NCI-H1930 (cell line): ENCODE results near the gene PMPCA.

ENCODE experiments used
- DNase-seq, 2 experiments: peaks; one replicate each; lab custom pipeline; 2025; lab: John Stamatoyannopoulos, UW

Gene PMPCA

GRCh38 chr9:136373300-136374182 lies 36.9 kb upstream of the PMPCA start, which contains the start of gene CARD9:
Gene CARD9, minus strand, starts transcription at chr9:136373669. Its CDS starts 1,591 bp downstream, at chr9:136372078.
- DNase-seq = no peak

- DNase-seq = no peak
Observed at GRCh38 chr9:136374183-136374575, 36.3 kb upstream of the PMPCA start.

DNA sequence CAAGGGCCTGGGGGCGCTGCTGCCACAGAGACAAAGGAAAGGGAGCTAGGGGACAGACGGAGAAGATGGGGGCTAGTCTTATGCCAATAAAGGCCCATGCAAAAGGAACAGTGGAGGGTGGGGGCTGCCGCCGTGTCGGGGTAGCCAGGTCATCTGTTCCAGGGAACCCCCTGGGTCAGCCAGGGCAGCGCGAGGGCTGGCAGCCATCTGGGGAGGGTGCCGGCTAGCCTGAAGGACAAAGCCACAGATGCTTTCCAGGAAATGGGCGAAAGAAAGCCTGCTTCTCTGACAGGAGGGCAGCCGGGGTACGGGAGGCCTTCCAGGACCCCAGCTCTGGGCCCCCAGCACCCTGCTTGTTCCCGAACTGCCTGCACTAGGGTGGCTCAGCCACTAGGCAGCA lies 35.4 kb upstream of the PMPCA start:
- DNase-seq = no peak

- DNase-seq = no peak
Observed at GRCh38 chr9:136376457-136376856, 34.0 kb upstream of the PMPCA start.

GRCh38 chr9:136377341-136378169 lies 32.9 kb upstream of the PMPCA start:
- DNase-seq = no peak

- no peak for DNase-seq
Observed at GRCh38 chr9:136378170-136379002, 32.1 kb upstream of the PMPCA start.

DNA sequence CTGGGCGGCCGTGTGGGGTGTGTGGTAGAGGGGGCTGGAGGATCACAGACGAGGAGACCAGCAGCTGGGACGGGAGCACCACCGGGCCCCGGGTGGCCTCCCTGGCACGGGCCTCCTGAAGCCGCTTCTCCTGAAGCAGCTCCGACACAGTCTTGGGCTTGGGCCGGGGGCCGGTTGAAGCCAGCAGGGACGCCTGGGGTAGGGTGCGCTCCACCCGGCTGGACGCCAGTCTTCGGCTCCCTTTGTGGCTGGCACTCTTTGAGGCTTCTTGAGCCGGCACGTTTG lies 31.5 kb upstream of the PMPCA start:
- DNase-seq = no peak

- no peak for DNase-seq
Observed at GRCh38 chr9:136379401-136379800, 31.1 kb upstream of the PMPCA start.

GRCh38 chr9:136379891-136380290 lies 30.6 kb upstream of the PMPCA start:
- DNase-seq = no peak

DNA sequence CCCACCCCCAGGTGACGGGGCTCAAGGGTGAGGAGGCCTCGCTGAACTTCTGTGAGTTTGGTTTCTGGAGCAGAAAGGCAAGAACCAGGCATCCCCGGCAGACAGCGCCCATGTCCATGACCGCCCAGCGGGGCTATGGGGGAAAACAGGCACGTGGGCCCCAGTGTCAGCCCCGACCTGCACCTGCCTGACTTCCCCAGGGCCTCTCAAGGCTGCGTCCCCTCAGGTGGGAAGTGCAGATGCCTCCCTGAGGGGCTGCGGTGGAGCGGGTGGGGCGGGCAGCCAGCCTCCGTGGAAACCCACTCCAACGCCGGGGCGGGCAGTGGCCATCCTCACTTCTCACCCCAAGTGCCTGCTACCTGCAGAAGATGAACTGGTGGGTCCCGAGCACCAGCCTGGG lies 30.1 kb upstream of the PMPCA start:
- no peak for DNase-seq

DNA sequence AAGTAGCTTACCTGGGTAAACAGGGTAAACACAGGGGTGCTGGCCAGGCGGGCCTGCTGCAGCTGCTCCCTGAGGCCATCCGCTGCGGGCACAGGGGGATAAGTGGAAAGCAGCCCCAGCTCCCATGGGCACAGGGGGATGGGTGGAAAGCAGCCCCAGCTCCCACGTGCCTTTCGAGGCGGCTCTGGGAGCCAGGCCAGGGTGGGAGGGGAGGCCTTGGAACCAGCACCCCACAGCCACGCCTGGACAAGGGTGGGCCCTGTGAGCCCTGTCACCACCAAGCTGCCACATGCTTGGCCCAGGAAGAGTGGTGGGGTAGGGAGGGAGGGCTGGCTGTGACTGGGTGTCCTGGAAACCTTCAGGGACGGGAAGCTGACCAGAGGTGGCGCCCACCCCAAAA lies 29.1 kb upstream of the PMPCA start:
- no peak for DNase-seq

DNA sequence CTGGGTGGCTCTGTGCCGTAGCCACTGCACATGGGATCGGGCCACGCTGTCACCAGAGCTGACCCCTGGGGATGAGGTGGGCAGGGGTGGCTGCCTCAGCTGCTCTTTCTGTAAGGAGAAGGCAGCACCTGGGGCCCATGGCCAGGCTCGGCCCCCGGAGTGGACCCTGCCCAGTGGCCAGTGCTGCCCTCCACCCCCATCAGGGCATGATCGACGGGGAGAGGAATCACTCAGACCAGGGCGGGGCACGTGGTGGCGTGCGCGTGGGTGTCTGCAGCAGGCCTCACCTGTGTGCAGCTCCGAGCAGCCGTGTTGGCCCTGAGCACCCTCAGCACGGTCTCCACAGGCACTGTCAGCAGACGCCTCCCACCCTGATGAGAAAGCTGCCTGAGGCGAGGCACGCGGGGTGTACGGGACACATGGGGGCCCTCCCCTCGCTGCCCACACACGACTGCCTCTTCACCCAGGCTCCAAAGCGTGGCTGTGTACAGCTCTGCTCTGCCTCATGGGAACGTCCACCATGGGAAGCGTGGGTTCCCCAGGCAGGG lies 28.4 kb upstream of the PMPCA start:
- DNase-seq = no peak

GRCh38 chr9:136383436-136383835 lies 27.0 kb upstream of the PMPCA start:
- DNase-seq = no peak

- no peak for DNase-seq
Observed at GRCh38 chr9:136385015-136385414, 25.4 kb upstream of the PMPCA start.

DNA sequence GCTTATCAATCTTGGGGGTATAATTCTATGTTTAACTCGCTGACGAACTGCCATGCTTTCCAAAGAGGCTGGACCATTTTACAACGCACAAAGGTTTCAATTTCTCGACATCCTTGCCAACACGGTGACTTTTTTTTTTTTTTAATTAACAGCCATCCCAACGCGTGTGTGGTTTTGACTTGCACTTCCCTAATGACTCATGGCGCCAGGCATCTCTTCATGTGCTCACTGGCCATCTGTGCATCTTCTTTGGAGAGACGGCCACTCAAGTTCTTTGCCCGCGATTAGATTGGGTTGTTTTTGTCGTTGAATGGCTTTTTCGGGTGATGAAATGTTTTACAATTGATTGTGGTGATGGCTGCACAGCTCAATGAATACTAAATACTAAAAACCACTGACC lies 24.4 kb upstream of the PMPCA start:
- no peak for DNase-seq

GRCh38 chr9:136387217-136387616 lies 23.2 kb upstream of the PMPCA start:
- no peak for DNase-seq

- DNase-seq = no peak
Observed at GRCh38 chr9:136389396-136389795, 21.1 kb upstream of the PMPCA start.

DNA sequence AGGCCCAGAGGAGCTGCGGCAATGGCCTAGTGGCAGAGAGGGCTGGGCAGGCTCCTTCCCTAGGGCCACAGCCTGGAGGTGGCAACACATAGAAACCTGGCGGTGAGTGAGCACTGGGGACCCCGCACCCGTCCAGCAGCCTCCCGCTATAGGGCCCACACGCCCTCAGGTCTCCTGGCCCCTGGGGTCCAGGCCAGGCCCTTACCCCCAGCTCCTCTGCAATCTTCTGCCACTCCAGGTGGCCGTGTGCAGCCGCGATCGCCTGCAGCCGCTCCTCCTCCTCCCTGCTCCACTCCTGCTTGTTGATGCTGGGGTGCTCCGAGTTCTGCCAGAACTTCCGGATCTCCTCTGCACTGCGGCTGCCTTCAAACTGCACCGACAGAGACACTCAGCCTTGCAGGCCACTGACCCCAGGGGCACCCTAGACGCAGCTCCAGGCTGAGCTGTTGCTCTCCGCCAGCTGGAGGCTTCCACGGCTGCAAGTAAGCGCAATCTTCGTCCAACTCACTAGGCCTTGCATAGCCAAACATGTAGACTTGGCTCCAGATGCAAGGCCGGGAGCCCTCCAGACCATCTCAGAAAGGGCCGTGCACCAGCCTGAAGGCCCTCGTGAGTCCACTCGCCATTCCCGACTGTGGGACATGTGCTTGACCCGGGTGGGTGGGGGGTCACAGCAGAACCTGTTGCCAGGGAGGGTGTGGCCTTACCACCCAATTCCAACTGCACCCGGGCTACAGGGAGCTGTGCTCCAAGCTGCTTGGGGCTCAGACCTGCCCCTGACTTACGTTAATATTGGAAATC lies 18.5 kb upstream of the PMPCA start:
- DNase-seq = no peak

DNA sequence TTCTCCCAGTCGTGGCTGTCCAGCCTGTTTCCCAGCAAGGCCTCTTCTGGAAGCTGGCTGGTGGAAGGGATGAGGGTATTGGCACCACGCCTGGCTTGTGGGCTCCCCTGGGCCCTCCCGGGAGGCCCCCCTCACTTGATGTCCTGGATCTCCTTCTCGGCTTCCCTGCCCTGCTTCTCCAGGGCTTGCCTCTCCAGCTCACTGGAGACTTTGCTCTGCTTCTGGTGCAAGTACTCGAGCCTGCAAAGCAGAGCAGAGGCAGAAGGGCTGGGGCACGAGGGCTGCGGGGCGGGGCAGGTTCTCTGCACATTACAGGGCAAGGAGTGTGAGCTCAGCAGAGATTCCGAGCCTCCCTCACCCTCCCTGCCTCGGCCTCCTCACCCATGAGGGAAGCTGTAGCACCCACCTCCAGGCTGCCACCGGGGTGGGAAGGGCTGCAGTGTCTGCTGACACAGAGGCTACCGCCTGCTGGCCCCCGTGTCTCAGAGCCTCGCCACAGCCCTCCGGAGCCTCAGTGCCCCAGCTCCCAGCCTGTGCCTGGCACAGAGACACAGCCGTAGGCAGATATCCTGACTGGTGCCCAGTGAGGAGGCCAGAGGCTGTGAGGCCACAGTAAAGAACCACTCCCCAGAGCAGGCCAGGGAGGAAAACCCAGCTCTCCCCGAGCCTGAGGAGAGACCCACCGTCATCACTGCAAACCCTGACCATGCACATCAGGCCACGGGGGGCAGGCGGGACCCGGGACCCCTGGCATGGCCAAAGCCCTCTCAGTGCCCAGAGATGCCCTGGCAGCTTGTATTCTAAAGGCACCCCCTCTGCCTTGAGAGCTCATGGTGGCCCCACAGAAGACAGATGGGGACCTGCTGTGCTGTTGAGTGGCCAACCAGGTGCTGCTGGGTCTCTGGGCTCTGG lies 17.7 kb upstream of the PMPCA start:
- DNase-seq = no peak

- DNase-seq = no peak
Observed at GRCh38 chr9:136393531-136393930, 16.9 kb upstream of the PMPCA start.
